HG03095 (cell line): ENCODE data around the gene CXCL12.

Experiments
- ATAC-seq: cut with Tn5 transposase; IDR thresholded peaks from one replicate; pipeline ENCODE4 v1.9.1; 2021; ENCODE audit warnings: moderate library complexity; ENCODE audit not compliant: unreplicated experiment

Gene CXCL12

DNA sequence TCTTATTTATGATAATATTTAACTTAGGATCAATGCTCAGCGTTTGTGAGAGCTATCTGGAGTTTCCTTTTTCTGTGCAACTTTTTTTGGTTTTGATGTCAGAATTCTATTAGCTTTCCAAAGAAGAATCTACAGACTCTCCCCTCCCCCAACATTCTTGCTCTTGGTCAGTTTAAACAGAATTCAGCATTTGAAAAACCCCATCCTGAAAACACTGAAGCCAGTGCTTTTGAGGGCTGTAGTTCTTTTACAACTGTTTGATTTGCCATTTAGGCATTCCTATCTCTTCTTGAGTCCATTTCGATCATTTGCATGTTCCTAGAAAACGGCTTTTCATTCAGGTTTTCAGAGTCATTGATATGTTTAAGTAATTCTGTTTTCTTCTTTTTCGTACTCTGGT lies 15.6 kb upstream of the CXCL12 start:
- ATAC-seq, result no peak

DNA sequence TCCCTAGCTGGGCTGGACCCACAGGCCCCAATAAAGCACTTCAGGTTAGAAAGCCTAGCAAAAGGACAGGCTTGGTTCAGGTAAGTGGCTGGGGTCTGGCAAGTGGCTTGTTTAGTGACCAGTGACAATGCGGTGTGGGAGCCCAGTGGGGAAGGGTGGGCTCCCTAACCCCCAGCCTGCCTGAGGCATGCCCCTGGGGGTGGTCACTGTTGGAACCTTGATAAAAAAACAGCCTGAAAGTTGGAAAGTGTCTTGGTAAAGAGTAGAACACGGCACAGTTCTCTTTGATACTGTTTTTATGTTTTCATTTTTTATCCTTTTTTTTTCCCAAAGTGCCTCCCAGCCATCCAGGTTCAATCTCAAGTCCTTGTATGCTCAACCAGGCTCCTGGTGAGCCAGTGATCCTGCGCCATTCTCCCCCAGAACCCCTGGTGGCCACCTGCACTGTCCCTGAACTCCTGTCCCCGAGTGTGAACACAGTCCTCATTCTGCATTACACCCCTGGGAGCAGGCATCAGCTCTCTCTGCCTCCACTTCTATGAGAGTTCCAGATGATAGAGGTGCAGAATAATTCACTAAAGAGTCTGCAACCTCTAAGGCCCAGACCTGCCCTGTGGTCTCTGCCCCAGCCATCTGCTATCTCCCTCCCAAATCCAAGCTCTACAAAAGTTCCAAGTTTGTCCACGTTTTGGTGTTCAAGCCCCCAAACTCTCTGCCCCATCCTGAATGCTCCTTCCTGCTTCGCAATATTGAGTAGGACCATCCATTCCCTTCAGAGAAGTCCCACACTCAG lies 15.0 kb upstream of the CXCL12 start:
- no peak for ATAC-seq

DNA sequence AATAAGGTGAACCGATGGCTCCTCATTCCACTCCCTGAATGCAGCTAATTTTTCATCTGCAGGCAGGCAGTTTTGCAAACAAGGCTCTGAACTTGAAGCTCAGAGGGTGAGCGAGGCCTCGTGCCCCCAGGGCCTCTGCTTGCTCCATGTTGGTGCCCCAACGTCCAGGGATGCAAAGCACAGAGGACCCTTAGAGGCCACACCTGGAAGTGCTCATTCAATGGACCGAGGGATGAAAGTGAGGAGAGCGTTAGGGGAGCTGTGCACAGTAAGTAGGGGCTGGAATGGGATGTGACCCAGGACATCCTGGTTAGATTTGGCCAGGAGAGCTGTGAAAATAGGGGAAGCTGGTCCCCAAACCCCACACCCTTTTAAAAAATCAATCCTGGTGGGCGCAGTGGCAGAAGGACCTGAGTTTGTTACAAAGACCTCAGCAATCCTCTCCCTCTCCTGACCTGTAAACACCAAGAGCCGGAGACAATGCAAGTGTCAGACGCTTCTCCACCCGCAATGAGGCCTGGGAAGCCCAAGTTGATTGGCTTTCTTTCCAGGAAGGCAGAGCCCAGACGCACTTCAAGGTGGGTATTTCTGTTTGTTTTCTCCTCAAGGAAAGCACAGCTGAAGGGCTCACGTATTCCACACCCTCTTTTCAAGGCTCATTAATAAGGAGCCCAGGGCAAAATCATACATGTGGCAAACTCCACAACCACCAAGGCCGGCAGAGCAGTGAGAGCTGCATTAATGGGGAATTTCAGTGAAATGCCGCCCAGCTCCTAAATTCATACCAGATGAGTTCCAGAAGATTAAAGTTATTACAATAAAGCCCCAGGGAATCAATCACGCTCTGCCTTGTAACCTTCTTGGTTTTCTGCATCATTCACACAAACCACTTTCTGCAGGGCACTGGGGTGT lies 14.1 kb upstream of the CXCL12 start:
- no peak for ATAC-seq

DNA sequence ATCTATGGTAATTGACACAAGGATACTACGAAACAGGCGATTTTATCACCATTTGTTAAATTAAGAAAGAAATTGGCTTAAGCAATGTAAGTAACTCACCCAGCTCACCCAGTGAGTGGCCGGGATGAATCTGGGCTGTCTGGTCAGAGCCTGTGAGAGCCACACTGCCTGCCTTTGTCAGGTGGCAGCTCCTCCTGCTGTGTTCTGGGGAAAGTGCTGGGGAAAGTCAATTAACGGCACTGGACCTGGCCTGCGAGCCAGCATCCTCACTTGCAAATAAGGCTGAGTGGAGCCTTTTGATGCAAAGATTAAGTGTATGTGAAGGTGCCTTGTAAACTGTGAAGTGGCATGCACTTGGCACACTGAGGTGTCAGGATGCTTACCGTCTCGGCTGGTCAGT lies 13.4 kb upstream of the CXCL12 start:
- ATAC-seq, result no peak

DNA sequence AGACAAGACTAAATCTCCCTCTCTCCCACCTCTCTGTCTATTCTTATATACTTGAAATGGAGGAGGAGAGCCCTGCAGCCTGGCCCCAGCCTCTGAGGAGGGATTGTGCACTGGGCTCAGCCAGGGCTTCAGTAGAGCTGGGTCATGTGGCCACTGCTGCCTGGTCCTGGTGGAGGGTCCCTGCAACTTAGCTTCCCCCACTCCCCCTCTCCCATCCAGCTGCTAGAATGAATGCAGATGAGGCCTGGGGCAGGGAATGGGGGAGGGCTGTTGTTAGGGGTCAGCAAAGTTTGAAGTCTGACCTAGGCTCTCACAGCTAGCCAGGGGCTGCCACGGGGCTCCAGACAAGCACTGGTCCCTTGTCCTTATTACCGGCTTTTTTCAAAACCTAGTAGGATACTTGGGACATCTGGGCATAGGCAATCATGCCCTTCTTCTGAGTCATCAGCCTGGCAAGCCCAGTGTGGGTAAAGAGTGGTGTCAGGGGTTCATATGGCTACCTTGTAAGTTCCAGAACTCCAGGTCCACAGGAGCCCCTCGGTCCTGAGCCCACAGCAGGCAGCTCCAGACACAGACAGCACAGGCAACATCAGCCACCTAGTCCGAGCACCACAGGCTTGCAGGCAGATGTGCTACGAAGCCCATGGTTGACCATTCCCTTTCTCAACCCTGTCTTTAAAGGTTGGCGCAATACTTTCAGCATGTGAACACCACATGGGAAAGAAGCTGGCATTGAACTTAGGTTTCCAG lies 12.8 kb upstream of the CXCL12 start:
- no peak for ATAC-seq

DNA sequence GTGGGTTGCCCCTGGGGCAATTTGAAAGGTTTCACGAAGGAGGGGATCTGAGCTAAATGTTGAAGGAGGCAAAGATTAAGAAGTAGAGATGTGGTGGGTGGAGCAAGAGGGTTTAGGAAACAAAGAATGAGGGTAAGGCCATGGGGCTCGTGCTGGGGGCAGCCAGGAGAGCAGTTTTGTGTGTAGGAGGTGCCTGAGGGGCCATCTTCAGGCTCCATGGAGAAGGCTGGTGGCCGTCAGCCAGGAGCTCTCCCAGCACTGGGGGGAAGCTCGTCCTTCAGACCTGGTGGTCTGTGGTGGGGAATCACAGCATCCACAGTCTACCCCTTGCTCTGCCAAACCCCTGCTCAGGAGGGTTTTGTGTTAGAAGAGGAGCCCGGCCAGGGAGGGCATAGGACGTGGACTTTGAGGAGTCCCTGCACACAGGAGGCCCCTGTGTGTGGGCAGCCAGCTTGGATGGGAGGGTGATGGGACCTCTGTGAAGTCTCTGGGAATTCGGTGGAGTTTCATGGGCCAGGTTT lies 11.8 kb upstream of the CXCL12 start:
- no peak for ATAC-seq

DNA sequence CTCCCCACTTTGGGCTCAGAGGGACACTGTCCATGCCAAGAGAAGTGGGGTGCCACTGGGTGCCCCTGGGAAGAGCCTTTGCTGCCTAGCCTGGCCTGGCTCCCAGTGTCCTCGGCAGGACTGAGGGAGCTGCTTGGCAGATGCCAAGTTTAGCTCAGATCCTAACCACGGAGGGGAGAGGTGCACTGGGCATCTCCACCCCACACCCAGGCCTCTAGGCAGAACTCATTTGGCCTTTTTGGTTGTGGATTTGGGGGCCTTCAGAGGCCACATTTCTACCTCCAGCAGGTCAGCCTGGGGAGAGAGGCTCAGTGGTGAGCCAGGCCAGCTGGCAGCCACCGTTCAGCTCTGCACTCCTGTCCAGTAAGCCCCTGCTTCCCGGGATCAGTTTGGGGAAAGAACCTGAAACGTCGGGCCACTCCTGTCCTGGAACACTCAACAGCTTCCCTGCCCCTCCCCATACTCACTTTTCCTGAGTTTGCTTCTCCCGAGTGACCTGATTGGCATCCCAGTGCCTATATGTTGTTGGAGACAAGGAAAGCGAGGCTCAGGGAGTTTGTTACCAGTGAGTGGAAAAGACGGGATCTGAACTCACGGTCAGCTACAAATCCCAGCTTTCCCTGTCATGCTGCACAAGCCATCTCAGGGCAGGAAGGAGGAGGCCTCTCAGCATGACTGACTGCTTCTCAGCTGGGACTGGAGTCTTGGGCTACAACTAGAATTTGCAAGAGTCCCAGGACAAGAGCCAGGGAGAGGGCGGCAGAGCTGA lies 11.2 kb upstream of the CXCL12 start:
- ATAC-seq, result no peak

DNA sequence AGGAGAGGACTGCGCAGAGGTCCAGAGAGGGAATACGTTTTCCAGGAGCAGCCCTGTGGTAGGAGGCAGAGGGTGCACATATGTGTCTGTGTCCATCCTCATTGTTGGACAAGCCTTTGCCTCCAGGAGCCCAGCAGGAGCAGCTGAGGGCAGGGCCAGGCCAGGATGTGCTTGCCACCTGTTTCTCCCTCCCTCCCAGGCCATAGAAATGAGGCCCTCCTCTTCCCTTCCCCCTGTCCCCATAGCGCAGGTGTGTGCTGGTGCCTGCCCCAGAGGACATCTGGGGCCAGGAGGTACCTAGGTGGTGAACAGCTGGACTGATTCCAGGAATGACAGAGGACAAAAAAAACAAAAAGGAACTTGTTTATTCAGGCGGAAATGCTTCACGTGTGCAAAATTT lies 10.5 kb upstream of the CXCL12 start:
- no peak for ATAC-seq

DNA sequence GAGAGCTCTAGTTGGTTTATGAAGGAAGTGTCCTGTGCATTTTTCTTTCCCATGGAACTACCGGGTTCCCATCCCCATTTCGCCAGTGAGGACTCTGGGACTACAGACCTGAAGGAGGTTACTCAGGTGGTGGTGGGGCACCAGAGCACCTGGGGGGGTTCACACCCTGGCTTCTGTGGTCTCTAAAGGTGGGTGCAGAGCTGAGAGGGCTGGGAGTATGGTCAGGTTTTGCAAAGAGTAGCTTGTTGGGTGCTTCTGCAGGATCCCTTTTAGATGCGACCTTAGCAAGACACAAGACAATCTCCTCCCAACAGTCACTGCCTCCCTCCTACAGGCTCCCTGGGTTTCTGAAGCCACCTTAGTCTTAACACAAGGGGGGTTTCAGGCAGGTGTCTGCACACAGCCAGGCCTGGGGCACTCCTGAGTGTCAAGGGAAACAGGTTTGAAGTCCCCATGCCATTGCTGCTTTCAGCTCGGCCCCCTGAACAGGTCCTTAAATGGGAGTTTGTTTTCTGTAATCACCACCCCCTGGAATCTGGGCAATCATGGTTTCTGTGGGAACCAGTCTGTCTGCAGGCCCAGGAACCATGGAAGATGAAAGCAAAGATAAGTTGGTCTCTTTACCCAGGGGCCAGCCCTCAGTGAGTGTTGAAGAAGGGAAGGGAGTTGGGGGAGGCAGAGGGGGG lies 9.9 kb upstream of the CXCL12 start:
- no peak for ATAC-seq

DNA sequence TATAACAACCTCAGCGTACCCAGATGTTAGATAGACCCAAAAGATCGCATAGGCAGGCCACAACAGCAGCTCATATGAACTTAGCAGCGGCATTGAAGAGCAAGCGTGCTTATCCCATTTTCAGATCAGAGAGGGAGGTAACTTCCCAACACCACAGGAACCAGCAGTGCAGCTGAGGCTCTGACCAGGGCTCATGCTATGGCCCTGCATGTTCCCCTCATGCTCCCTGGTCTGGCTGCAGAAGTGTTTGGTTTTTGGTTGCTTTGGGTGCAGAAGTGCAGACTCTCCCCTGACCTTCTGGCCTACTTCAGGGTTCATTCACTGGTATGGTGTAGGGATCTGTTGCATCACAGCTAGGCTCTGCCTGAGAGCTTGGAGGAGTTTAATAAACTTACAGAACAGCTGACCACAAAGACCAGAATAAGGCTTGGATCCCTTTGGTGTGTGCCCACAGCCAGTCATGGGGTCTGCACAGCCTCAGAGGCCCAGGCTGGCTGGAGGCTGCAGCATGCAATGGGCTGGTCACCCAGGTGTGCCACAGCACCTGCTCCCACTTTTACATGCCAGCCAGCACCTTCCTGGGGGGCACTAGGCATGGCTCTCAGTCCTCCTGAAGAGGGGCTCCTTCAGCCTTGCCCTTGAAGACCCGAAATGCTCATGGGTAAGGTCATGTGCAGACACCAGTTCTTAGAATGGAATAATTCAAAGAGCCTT lies 9.1 kb upstream of the CXCL12 start:
- ATAC-seq, result no peak

DNA sequence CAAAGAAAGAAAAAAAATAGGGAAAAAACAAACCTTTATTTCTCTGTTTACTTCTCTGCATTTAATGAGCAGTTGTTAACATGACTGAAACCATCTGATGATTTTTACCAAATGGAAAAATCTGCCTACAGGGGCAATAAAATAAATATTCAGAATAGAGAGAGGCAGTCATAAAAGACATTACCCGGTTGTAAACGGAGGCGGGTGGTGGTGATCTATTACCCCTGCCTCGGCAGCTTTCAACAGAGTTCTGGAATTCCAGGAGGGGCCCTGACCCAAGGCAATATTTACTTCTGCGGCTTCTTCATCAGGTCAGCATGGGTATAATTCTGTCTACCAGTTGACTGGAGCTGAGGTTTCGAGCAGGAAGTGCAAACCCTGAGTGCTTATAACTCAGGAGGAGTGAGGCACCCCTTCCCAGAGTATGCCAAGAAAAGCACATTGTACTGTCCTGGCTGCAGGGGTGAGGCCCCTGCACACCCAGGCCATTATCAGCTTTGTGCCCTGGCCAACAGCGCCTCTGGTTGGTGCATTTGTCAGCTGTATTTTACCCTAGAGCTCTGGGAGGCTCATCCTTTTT lies 8.2 kb upstream of the CXCL12 start:
- ATAC-seq, result no peak

DNA sequence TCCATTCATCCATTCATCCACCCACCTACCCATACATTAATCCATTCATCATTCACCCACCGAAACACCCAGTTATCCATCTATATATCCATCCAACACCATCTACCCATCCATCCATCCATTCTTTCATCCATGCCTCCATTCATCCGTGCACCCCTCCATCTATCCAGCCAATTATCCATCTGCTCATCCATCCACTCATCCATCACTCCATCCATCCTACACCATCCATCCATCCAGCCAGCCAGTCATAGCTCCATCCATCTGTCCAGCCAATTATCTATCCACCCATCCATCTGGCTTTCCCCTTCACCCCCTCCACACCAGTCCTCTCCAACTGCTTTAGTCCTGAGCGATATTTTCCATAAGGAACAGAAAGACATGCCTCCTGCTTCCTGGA lies 7.5 kb upstream of the CXCL12 start:
- ATAC-seq, result no peak

DNA sequence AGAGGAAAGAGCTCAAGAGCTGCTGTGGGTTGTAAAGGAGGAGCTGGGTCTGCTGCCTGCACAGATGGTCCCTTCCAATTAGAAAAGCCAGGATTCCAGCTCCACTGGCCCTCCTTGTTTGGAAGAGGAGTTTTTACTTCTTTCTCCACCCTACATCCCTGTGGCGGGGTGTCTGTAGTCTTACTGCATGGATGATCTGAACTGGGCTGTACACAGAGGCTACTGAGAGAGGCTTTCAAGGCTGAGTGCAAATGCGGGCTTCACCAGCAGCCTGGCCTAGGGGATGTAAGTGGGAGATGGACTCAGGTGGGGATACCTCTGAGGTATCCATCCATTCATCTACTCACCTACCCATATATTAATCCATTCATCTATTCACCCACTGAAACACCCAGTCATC lies 7.1 kb upstream of the CXCL12 start:
- ATAC-seq, result no peak

DNA sequence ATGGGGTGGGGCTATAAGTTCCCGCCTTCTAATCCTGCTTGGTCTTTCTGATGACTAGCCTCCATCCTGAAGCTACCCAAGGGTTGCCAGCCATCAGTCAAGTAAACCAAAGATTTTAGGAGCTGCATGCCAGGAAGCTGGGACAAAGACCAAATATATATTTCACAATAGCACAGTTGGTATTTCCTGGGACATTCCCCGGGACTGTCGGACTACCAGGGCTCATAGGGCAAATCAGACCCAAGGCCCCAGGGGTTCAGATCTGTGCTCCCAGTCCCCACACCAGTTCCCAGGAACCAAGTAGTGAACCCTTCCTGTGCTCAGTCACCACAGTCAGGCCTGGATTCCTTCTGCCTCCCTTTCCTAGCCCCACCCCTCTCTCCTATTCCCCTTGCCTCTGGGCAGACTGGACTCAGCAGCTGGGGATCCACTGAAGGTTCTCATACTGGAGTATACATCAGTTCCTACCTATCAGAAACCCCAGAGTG lies 5.7 kb upstream of the CXCL12 start:
- no peak for ATAC-seq

DNA sequence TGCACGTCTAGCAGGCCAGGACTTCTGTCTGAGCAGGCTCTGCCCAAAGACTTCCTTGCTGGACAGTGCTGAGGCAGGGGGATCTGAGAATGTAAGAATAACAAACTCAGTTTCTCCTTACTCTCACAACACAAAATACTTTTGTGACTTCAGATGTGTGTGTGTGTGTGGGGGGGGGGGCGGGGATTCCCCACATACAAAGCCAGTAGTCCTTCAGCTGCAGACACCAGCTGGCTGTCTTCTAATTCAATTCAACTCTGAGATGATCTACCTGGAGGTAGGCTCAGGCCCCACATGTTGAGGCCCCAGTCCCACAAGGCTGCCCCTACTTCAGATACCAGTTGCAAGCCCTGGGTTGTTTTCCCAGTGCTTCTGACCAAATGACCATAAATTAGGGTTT lies 4.7 kb upstream of the CXCL12 start:
- no peak for ATAC-seq

DNA sequence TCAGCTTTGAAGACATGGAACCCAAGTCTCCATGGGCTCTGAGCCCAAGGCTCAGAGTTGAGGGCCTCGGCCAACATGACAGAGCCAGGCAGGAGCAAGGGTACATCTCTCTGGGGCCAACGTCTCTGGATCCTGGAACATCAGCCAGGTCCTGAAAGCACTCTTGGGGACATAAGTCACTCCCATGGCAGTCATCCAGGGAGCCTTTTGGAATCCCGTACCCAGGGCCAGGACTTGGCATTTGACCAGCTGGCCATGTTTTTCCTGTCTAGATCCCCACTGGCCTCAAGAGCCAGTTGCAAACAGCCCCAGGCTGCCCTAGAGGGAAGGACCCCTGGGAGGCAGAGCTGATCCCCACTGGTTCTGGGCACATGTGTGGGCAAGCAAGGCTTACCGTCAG lies 4.3 kb upstream of the CXCL12 start:
- ATAC-seq, result no peak

DNA sequence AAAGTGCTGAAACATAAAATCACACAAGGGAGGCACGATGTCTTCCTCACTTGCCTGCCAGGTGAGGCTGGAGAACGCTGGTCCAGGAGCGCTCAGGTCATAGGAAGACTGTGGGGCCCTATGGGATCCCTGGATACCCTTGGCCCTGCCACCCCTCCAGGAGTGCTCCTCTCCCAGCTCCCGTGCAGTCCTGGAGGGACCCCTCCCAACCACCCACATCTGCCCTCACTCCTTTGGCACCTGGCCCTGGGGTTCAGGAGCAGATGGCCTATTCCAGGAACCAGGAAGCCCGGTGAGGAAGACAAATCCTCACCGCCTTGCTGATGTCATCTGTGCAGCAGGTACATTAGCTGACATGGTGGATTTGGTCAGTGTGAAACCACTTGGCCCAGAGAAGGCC lies 3.7 kb upstream of the CXCL12 start:
- no peak for ATAC-seq

DNA sequence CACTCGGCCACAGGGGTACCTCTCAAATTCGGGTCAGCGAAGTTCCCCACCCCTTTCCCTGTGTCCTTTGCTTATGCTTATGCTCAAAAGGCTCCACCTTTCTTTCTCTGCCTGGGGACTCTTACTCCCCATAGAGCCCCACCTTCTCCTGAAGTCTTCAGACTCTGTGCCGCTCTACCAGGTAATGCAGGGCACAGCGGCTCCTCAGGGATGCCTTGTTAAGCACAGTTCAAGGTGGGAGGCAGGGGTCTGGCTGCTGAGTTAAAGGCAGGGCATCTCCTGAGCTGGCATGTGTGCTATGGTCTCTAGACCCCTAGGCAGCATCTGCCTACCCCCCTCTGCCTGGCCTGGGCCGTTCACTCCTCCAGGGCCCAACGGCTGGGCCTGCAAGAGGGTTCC lies 3.0 kb upstream of the CXCL12 start:
- no peak for ATAC-seq

DNA sequence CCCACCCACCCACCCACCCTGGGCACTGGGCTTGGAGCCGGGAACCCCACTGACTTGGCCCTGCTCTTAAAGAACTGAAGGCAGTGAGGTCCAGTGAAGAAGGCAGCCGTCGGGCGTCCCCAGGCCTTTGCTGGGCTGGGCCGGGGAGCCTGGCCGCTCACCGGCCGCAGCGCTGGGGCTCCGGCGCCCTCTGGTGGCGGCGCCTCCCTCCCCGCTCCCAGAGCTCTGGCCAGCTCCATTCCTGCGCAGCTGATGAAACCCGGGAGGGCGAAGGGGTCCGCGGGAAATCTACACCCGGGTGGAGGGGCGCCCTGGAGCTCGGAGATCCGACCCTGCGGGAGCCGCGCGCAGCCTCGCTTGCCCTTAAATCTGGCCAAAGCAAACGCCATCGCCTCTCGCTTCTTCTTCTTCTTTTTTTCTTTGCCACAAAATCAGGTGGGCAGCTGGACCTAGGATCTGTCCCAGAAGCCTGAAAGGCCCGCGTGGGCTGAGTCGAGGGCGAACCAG lies 1.7 kb upstream of the CXCL12 start:
- ATAC-seq, result peak; percentile 68
